OCI-LY3 (cell line): ENCODE data around the gene ZDHHC16.

Experiments
- EZH2phosphoT487 ChIP-seq: fragments of 200-600 bp; shearing (Covaris generic); IDR thresholded peaks from 2 replicates; pipeline ENCODE4 v1.6.1; 2018; ENCODE audit warnings: antibody characterized with exemption, mixed run types, low read depth
- TF ChIP-seq, protein P1 (sequence below): fragments of 200-600, 300-600 bp; sonication (generic); IDR thresholded peaks from 2 replicates; pipeline ENCODE4 v1.5.1; 2014; ENCODE audit warnings: antibody characterized with exemption, low read length, low read depth

DNA sequence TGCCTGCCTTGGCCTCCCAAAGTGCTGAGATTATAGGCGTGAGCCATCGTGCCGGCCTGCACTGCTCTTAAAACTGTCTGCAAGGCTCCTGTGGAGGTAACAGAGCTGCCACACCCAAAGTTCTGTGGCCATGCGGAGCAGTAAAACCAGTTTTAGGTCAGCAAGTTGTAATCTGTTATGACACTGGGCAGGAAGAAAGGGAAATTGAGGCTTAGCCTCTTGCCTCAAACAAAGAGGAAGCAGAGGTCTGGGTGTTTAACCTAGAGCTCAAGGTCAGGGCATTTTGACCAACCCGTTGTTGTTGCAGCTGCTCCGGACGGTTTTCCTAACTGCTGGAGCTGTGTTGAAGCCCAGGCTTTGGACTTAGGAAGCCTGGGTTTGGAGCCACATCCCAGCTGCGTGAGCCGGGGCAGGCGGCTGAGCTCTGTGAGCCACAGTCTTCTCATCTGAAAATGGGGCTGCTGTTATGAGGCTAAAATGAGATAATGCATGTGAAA, 37.4 kb upstream of the ZDHHC16 start:
- TF ChIP-seq, protein P1, sequence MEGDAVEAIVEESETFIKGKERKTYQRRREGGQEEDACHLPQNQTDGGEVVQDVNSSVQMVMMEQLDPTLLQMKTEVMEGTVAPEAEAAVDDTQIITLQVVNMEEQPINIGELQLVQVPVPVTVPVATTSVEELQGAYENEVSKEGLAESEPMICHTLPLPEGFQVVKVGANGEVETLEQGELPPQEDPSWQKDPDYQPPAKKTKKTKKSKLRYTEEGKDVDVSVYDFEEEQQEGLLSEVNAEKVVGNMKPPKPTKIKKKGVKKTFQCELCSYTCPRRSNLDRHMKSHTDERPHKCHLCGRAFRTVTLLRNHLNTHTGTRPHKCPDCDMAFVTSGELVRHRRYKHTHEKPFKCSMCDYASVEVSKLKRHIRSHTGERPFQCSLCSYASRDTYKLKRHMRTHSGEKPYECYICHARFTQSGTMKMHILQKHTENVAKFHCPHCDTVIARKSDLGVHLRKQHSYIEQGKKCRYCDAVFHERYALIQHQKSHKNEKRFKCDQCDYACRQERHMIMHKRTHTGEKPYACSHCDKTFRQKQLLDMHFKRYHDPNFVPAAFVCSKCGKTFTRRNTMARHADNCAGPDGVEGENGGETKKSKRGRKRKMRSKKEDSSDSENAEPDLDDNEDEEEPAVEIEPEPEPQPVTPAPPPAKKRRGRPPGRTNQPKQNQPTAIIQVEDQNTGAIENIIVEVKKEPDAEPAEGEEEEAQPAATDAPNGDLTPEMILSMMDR = no peak
- TF ChIP-seq EZH2phosphoT487 = no peak
